IPS-18a (cell line): Measurements from ENCODE around the gene EEF1AKMT1.
"Not testable (repeated sequence)": the region's sequence is repeated elsewhere in the genome, so short reads cannot be mapped to it uniquely, and the experiment has no call there.

Experiments used
- H3K27ac ChIP-seq: one replicate; pipeline ENCODE4 v1.5.1; 2013; ENCODE audit warnings: low read length
- H3K27me3 ChIP-seq: one replicate; pipeline ENCODE4 v1.6.1; 2013; ENCODE audit warnings: mild to moderate bottlenecking, low read length; ENCODE audit not compliant: control insufficient read depth, insufficient read depth
- H3K36me3 ChIP-seq: one replicate; pipeline ENCODE4 v1.6.1; 2013; ENCODE audit warnings: low read depth, low read length; ENCODE audit not compliant: control insufficient read depth
- H3K4me1 ChIP-seq: one replicate; pipeline ENCODE4 v1.6.1; 2013; ENCODE audit warnings: low read depth, low read length; ENCODE audit not compliant: control insufficient read depth
- H3K4me3 ChIP-seq: one replicate; pipeline ENCODE4 v1.5.1; 2013; ENCODE audit warnings: low read length
- H3K9ac ChIP-seq: one replicate; pipeline ENCODE4 v1.6.1; 2013; ENCODE audit warnings: mild to moderate bottlenecking, low read length, moderate library complexity
- H3K9me3 ChIP-seq: one replicate; pipeline ENCODE4 v1.6.1; 2013; ENCODE audit warnings: low read depth, low read length; ENCODE audit not compliant: control insufficient read depth

EEF1AKMT1 gene

GRCh38 chr13:20685092-20685491, 88.7 kb downstream of the EEF1AKMT1 start:
- H3K9ac ChIP-seq: no peak overlapping the region
- H3K27me3 ChIP-seq: no peaks in the 10 kb centered on the region
- no peak overlapping the region for H3K4me3 ChIP-seq
- H3K27ac ChIP-seq: no peak overlapping the region
- H3K4me1 ChIP-seq: peaks cover 22% of the 10 kb centered on the region
- H3K36me3 ChIP-seq: no peaks in the 10 kb centered on the region
- no peaks in the 10 kb centered on the region for H3K9me3 ChIP-seq

GRCh38 chr13:20684546-20684945, 89.2 kb downstream of the EEF1AKMT1 start:
- Histone ChIP-seq H3K27ac (no peak overlapping the region), H3K36me3 (no peaks in the 10 kb centered on the region), H3K27me3 (no peaks in the 10 kb centered on the region), H3K4me1 (peaks cover 22% of the 10 kb centered on the region), H3K9ac (no peak overlapping the region), H3K9me3 (no peaks in the 10 kb centered on the region), H3K4me3 (no peak overlapping the region)

- H3K36me3 ChIP-seq: no peaks in the 10 kb centered on the region
- H3K4me3 ChIP-seq: no peak overlapping the region
- no peaks in the 10 kb centered on the region for H3K27me3 ChIP-seq
- H3K9me3 ChIP-seq: no peaks in the 10 kb centered on the region
- peaks cover 22% of the 10 kb centered on the region for H3K4me1 ChIP-seq
- no peak overlapping the region for H3K27ac ChIP-seq
- H3K9ac ChIP-seq: no peak overlapping the region
Observed at GRCh38 chr13:20684041-20684440, 89.7 kb downstream of the EEF1AKMT1 start.

- Histone ChIP-seq H3K27me3 (no peaks in the 10 kb centered on the region), H3K4me3 (no peak overlapping the region), H3K4me1 (peaks cover 13% of the 10 kb centered on the region), H3K9me3 (no peaks in the 10 kb centered on the region), H3K36me3 (no peaks in the 10 kb centered on the region), H3K9ac (no peak overlapping the region), H3K27ac (no peak overlapping the region)
Observed at GRCh38 chr13:20682061-20682460, 91.7 kb downstream of the EEF1AKMT1 start.

- H3K36me3 ChIP-seq, H3K9me3 ChIP-seq, H3K4me3 ChIP-seq, H3K9ac ChIP-seq, H3K27me3 ChIP-seq, H3K27ac ChIP-seq: not testable (repeated sequence)
- H3K4me1 ChIP-seq: peaks cover 11% of the 10 kb centered on the region
Observed at GRCh38 chr13:20681481-20681880, 92.3 kb downstream of the EEF1AKMT1 start.

GRCh38 chr13:20680416-20681080, 93.2 kb downstream of the EEF1AKMT1 start:
- Histone ChIP-seq H3K27ac (no peak overlapping the region), H3K4me1 (peaks cover 11% of the 10 kb centered on the region), H3K27me3 (no peaks in the 10 kb centered on the region), H3K4me3 (no peak overlapping the region), H3K9me3 (no peaks in the 10 kb centered on the region), H3K9ac (no peak overlapping the region), H3K36me3 (no peaks in the 10 kb centered on the region)

GRCh38 chr13:20679879-20680278, 93.9 kb downstream of the EEF1AKMT1 start:
- peaks cover 11% of the 10 kb centered on the region for H3K4me1 ChIP-seq
- no peak overlapping the region for H3K27ac ChIP-seq
- no peaks in the 10 kb centered on the region for H3K9me3 ChIP-seq
- H3K4me3 ChIP-seq: no peak overlapping the region
- no peaks in the 10 kb centered on the region for H3K27me3 ChIP-seq
- H3K9ac ChIP-seq: no peak overlapping the region
- no peaks in the 10 kb centered on the region for H3K36me3 ChIP-seq
